Measurements from ENCODE around the gene CFAP73.
"Not testable (repeated sequence)": the region's sequence is repeated elsewhere in the genome, so short reads cannot be mapped to it uniquely, and the experiment has no call there.

The CFAP73 gene

GRCh38 chr12:113138826-113139225 is 10.7 kb upstream of the CFAP73 start:
- DNase-seq (no peak), ATAC-seq (replicated peaks) (no peak)
- H3K9me3 Mint-ChIP-seq = no peaks in the 10 kb centered on the region
- H3K27me3 Mint-ChIP-seq = peaks cover 15 to 31% of the 10 kb centered on the region in 2 donors
- H3K27ac Mint-ChIP-seq = no peak overlapping the region
- peaks cover 5 to 14% of the 10 kb centered on the region in 2 donors for H3K4me1 Mint-ChIP-seq (ENCODE audit: low read depth in 2 of 2)
- no peak overlapping the region for H3K4me3 Mint-ChIP-seq
- no peaks in the 10 kb centered on the region for H3K36me3 Mint-ChIP-seq (ENCODE audit: insufficient read depth)

GRCh38 chr12:113140706-113141105 is 8.8 kb upstream of the CFAP73 start:
- no peaks in the 10 kb centered on the region for H3K9me3 Mint-ChIP-seq
- no peak overlapping the region for H3K4me3 Mint-ChIP-seq
- H3K4me1 Mint-ChIP-seq (ENCODE audit: low read depth in 2 of 2) = peaks cover 4 to 11% of the 10 kb centered on the region in 2 donors
- no peaks in the 10 kb centered on the region for H3K36me3 Mint-ChIP-seq (ENCODE audit: insufficient read depth)
- no peak for DNase-seq
- peak overlapping the region in 1 of 2 donors; percentile 8 for H3K27ac Mint-ChIP-seq
- ATAC-seq (replicated peaks) = no peak
- H3K27me3 Mint-ChIP-seq = peaks cover 13 to 23% of the 10 kb centered on the region in 2 donors

- ATAC-seq (replicated peaks); H3K4me3 Mint-ChIP-seq; H3K4me1 Mint-ChIP-seq (ENCODE audit: low read depth in 2 of 2); H3K36me3 Mint-ChIP-seq (ENCODE audit: insufficient read depth); H3K9me3 Mint-ChIP-seq; H3K27ac Mint-ChIP-seq; DNase-seq: not testable (repeated sequence)
- H3K27me3 Mint-ChIP-seq = peaks cover 4 to 13% of the 10 kb centered on the region in 2 donors
Observed at GRCh38 chr12:113141716-113142115, 7.8 kb upstream of the CFAP73 start.

- Mint-ChIP-seq H3K4me1 (ENCODE audit: low read depth in 2 of 2) (no peaks in the 10 kb centered on the region), H3K27ac (no peak overlapping the region), H3K4me3 (no peak overlapping the region), H3K9me3 (peaks cover 0 to under 1% of the 10 kb centered on the region in 2 donors), H3K27me3 (peaks cover 0 to 8% of the 10 kb centered on the region in 2 donors), H3K36me3 (ENCODE audit: insufficient read depth) (no peaks in the 10 kb centered on the region)
- ATAC-seq (replicated peaks) (no peak), DNase-seq (no peak)
Observed at GRCh38 chr12:113142173-113142885, 7.2 kb upstream of the CFAP73 start.

GRCh38 chr12:113142886-113143332 is 6.6 kb upstream of the CFAP73 start:
- Mint-ChIP-seq H3K36me3 (ENCODE audit: insufficient read depth) (no peaks in the 10 kb centered on the region), H3K9me3 (peaks cover 0 to 2% of the 10 kb centered on the region in 2 donors), H3K27ac (no peak overlapping the region), H3K4me1 (ENCODE audit: low read depth in 2 of 2) (no peaks in the 10 kb centered on the region), H3K27me3 (peaks cover 0 to 8% of the 10 kb centered on the region in 2 donors), H3K4me3 (no peak overlapping the region)
- ATAC-seq (replicated peaks) (no peak), DNase-seq (no peak)

GRCh38 chr12:113143959-113144358 is 5.6 kb upstream of the CFAP73 start:
- H3K27me3 Mint-ChIP-seq = peaks cover 0 to 8% of the 10 kb centered on the region in 2 donors
- H3K4me1 Mint-ChIP-seq (ENCODE audit: low read depth in 2 of 2) = no peaks in the 10 kb centered on the region
- H3K36me3 Mint-ChIP-seq (ENCODE audit: insufficient read depth) = no peaks in the 10 kb centered on the region
- ATAC-seq (replicated peaks) = no peak
- H3K9me3 Mint-ChIP-seq = peaks cover 0 to 2% of the 10 kb centered on the region in 2 donors
- no peak for DNase-seq
- H3K4me3 Mint-ChIP-seq = no peak overlapping the region
- H3K27ac Mint-ChIP-seq = no peak overlapping the region

- no peak overlapping the region for H3K27ac Mint-ChIP-seq
- no peaks in the 10 kb centered on the region for H3K4me1 Mint-ChIP-seq (ENCODE audit: low read depth in 2 of 2)
- ATAC-seq (replicated peaks) (no peak), DNase-seq (no peak)
- H3K36me3 Mint-ChIP-seq (ENCODE audit: insufficient read depth) = no peaks in the 10 kb centered on the region
- peaks cover 0 to 2% of the 10 kb centered on the region in 2 donors for H3K9me3 Mint-ChIP-seq
- H3K4me3 Mint-ChIP-seq = no peak overlapping the region
- peaks cover 1 to 10% of the 10 kb centered on the region in 2 donors for H3K27me3 Mint-ChIP-seq
Observed at GRCh38 chr12:113144806-113145205, 4.7 kb upstream of the CFAP73 start.

- Mint-ChIP-seq H3K27ac (no peak overlapping the region), H3K27me3 (peaks cover 12 to 21% of the 10 kb centered on the region in 2 donors), H3K4me1 (ENCODE audit: low read depth in 2 of 2) (no peaks in the 10 kb centered on the region), H3K4me3 (no peak overlapping the region), H3K36me3 (ENCODE audit: insufficient read depth) (no peaks in the 10 kb centered on the region), H3K9me3 (peaks cover 0 to 2% of the 10 kb centered on the region in 2 donors)
- DNase-seq (no peak), ATAC-seq (replicated peaks) (no peak)
Observed at GRCh38 chr12:113145720-113146551, 3.6 kb upstream of the CFAP73 start.

GRCh38 chr12:113146999-113147398 is 2.5 kb upstream of the CFAP73 start:
- DNase-seq = no peak
- peaks cover under 1 to 2% of the 10 kb centered on the region in 2 donors for H3K4me1 Mint-ChIP-seq (ENCODE audit: low read depth in 2 of 2)
- H3K27me3 Mint-ChIP-seq = peaks cover 14 to 26% of the 10 kb centered on the region in 2 donors
- no peak overlapping the region for H3K4me3 Mint-ChIP-seq
- ATAC-seq (replicated peaks) = no peak
- no peak overlapping the region for H3K27ac Mint-ChIP-seq
- H3K36me3 Mint-ChIP-seq (ENCODE audit: insufficient read depth) = no peaks in the 10 kb centered on the region
- H3K9me3 Mint-ChIP-seq = peaks cover 0 to 2% of the 10 kb centered on the region in 2 donors

GRCh38 chr12:113151655-113152054 is 2.1 kb downstream of the CFAP73 start:
- H3K27ac Mint-ChIP-seq = peak overlapping the region in 1 of 2 donors; percentile 47
- ATAC-seq (replicated peaks) (no peak), DNase-seq (no peak)
- H3K4me3 Mint-ChIP-seq = peak overlapping the region; percentile 70 to 83
- H3K36me3 Mint-ChIP-seq (ENCODE audit: insufficient read depth) = no peaks in the 10 kb centered on the region
- peaks cover 21 to 25% of the 10 kb centered on the region in 2 donors for H3K27me3 Mint-ChIP-seq
- peaks cover 11 to 13% of the 10 kb centered on the region in 2 donors for H3K4me1 Mint-ChIP-seq (ENCODE audit: low read depth in 2 of 2)
- peaks cover 0 to 2% of the 10 kb centered on the region in 2 donors for H3K9me3 Mint-ChIP-seq

GRCh38 chr12:113152196-113152834 is 2.8 kb downstream of the CFAP73 start:
- Mint-ChIP-seq H3K36me3 (ENCODE audit: insufficient read depth) (peaks cover 1% of the 10 kb centered on the region), H3K4me1 (ENCODE audit: low read depth in 2 of 2) (peaks cover 11 to 16% of the 10 kb centered on the region in 2 donors), H3K27ac (peak overlapping the region; percentile 2 to 47), H3K4me3 (peak overlapping the region; percentile 70 to 83), H3K27me3 (peaks cover 21 to 25% of the 10 kb centered on the region in 2 donors), H3K9me3 (peaks cover 0 to 2% of the 10 kb centered on the region in 2 donors)
- ATAC-seq (replicated peaks) (no peak), DNase-seq (no peak)

GRCh38 chr12:113152835-113153814 is 3.6 kb downstream of the CFAP73 start:
- peaks cover 4% of the 10 kb centered on the region for H3K36me3 Mint-ChIP-seq (ENCODE audit: insufficient read depth)
- DNase-seq (peak; percentile 41 to 51 (median 44)), ATAC-seq (replicated peaks) (peak; percentile 82)
- peak overlapping the region in 1 of 2 donors; percentile 38 for H3K27ac Mint-ChIP-seq
- peaks cover 21 to 25% of the 10 kb centered on the region in 2 donors for H3K27me3 Mint-ChIP-seq
- H3K9me3 Mint-ChIP-seq = no peaks in the 10 kb centered on the region
- H3K4me1 Mint-ChIP-seq (ENCODE audit: low read depth in 2 of 2) = peaks cover 11 to 16% of the 10 kb centered on the region in 2 donors
- peak overlapping the region; percentile 70 to 83 for H3K4me3 Mint-ChIP-seq

All from effector memory CD8-positive, alpha-beta T cell (primary cell).